Prostate gland (tissue), 2 donors: ENCODE data around the gene RTP3.

ENCODE experiments used
- CTCF ChIP-seq, 4 experiments: fragments of 200-600 bp in 2 of 4; fragments of 450-650 bp in 2 of 4; sonication (generic) in 2 of 4; IDR thresholded peaks; 1 replicate in 3 of 4; 2 replicates in 1 of 4; pipeline ENCODE4 v1.5.1; 2016 to 2019; ENCODE audit warnings: antibody characterized with exemption in 4 of 4, mild to moderate bottlenecking in 2 of 4, moderate library complexity in 2 of 4
- POLR2A ChIP-seq: fragments of 450-650 bp; IDR thresholded peaks from one replicate; pipeline ENCODE4 v1.6.1; 2016; ENCODE audit warnings: antibody characterized with exemption, mild to moderate bottlenecking
- POLR2AphosphoS5 ChIP-seq: sonication (generic); formaldehyde crosslinking; IDR thresholded peaks from one replicate; pipeline ENCODE4 v1.6.1; 2017; ENCODE audit warnings: antibody characterized with exemption

- TF ChIP-seq CTCF (IDR thresholded peaks at IDR 0.05) (no peak), POLR2A (no peak), POLR2AphosphoS5 (no peak)
Observed at GRCh38 chr3:46539443-46540005, 41.7 kb downstream of the RTP3 start.
